Calu3 (cell line): ENCODE data around the gene POMT2. TPM values are rescaled to one million over a fixed set of nuclear protein-coding genes. Genes with fewer than 3 reads are reported as not detected.

Experiments
- BruUV-seq: library from RNA; stranded (reverse); fragments of 400-500 nt; replicated peaks from 2 replicates; lab custom pipeline; 2021; lab: Mats Ljungman, UMichigan
- CTCF ChIA-PET: fragments of 300-600 bp; sonication (Branson Sonifier 250); formaldehyde crosslinking; loops from one replicate; lab custom pipeline; 2022; ENCODE audit warnings: antibody characterized with exemption; lab: Charles Lee
- DNase-seq: peaks from one replicate; pipeline ENCODE4 v3.0.0; 2022
- H3K27ac Mint-ChIP-seq: one replicate; pipeline ENCODE4 v1.8.0; 2022; ENCODE audit warnings: mixed read lengths; ENCODE audit not compliant: unreplicated experiment
- H3K27me3 Mint-ChIP-seq: one replicate; pipeline ENCODE4 v1.8.0; 2022; ENCODE audit warnings: mixed read lengths; ENCODE audit not compliant: unreplicated experiment
- H3K36me3 Mint-ChIP-seq: one replicate; pipeline ENCODE4 v1.8.0; 2022; ENCODE audit warnings: mild to moderate bottlenecking, moderate library complexity, mixed read lengths; ENCODE audit not compliant: insufficient read depth, unreplicated experiment
- H3K4me1 Mint-ChIP-seq: one replicate; pipeline ENCODE4 v1.8.0; 2022; ENCODE audit warnings: mild to moderate bottlenecking, low read depth, mixed read lengths; ENCODE audit not compliant: unreplicated experiment
- H3K4me3 Mint-ChIP-seq: one replicate; pipeline ENCODE4 v1.8.0; 2022; ENCODE audit warnings: mild to moderate bottlenecking, low read depth, moderate library complexity, mixed read lengths; ENCODE audit not compliant: unreplicated experiment
- H3K9me3 Mint-ChIP-seq: one replicate; pipeline ENCODE4 v1.8.0; 2022; ENCODE audit warnings: low read depth, mixed read lengths; ENCODE audit not compliant: unreplicated experiment
- intact Hi-C: fragments of 100-400 bp; cut with micrococcal nuclease; formaldehyde crosslinking; loops from one replicate; pipeline ENCODE4 v1.10.0; 2022; ENCODE audit not compliant: unreplicated experiment
- total RNA-seq: library from RNA; stranded (reverse); gene quantifications from 2 replicates; pipeline ENCODE4 v1.2.3, GENCODE V29; 2022
- TF ChIP-seq, protein P1 (sequence below): fragments of 200-600 bp; IDR thresholded peaks from one replicate; pipeline ENCODE4 v1.8.0; 2022; ENCODE audit warnings: antibody characterized with exemption; ENCODE audit not compliant: unreplicated experiment

Gene POMT2
- total RNA-seq, 1 experiment from 2014 or later = 21.7 TPM

DNA sequence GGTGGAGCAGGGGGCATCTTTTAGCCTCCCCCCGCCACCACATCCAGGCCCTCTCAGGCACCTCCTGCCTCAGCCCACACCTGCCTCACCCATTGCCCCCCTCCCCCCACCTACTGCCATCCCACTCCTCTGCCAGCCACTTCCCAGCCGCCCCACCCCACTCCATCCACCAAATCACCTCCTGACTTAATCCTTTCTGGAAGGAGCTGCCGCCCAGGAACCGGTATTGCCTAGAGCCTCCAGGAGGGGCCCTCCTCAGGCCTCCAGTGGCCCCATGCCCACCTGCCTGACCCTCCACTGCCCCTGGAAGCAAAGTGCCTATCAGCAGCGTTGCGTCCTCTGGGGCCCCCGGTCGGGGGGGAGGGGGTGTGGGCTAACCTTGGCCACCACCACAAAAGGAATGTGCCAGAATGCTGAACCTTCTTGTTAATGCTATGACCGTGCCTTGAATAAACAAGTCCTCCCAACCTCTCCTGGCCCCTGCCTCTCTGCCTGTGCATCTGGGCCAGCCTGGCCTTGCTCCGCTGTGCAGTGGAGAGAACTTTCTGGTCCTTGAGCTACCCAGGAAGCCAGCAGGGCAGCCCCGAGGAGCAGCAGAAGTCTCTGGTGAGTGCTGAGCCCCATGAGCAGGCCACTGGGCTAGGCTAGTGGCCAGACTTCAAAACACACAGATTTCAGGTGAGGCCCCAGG is 61.5 kb downstream of the POMT2 start:
- Mint-ChIP-seq H3K27me3 (peaks cover 82% of the 10 kb centered on the region), H3K4me3 (no peak overlapping the region), H3K36me3 (no peaks in the 10 kb centered on the region), H3K4me1 (no peaks in the 10 kb centered on the region), H3K9me3 (no peaks in the 10 kb centered on the region), H3K27ac (no peak overlapping the region)
- CTCF ChIA-PET = interaction anchor here (1.3 kb wide), 1 partner anchor 10 kb away, joined by 4 read pairs; no protein-coding TSS in a partner anchor
- no peak for DNase-seq
- TF ChIP-seq, protein P1, sequence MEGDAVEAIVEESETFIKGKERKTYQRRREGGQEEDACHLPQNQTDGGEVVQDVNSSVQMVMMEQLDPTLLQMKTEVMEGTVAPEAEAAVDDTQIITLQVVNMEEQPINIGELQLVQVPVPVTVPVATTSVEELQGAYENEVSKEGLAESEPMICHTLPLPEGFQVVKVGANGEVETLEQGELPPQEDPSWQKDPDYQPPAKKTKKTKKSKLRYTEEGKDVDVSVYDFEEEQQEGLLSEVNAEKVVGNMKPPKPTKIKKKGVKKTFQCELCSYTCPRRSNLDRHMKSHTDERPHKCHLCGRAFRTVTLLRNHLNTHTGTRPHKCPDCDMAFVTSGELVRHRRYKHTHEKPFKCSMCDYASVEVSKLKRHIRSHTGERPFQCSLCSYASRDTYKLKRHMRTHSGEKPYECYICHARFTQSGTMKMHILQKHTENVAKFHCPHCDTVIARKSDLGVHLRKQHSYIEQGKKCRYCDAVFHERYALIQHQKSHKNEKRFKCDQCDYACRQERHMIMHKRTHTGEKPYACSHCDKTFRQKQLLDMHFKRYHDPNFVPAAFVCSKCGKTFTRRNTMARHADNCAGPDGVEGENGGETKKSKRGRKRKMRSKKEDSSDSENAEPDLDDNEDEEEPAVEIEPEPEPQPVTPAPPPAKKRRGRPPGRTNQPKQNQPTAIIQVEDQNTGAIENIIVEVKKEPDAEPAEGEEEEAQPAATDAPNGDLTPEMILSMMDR = no peak
- no TSS peak for BruUV-seq
- intact Hi-C loops = no loop called here

DNA sequence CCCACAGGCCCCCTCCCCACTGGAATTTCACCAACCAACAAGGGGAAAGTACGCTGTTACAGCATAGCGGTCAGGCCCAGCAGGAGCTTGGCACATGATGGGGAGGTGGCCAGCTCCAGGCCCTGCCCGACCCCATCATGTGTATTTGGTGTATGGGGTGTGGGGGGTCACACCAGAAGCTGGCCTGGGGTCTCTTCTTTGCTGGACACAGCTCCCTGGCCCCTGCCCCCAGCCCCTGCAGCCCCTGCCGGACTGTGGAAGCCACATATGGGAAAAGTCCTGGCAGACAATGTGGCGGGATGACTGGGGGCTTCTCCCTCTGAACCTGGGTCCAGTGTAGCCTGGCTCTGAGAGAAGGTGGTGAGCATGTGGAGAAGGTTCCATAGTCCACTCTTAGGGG is 62.1 kb downstream of the POMT2 start:
- no peaks in the 10 kb centered on the region for H3K9me3 Mint-ChIP-seq
- H3K4me3 Mint-ChIP-seq = no peak overlapping the region
- no TSS peak for BruUV-seq
- DNase-seq = no peak
- TF ChIP-seq, protein P1 = no peak
- CTCF ChIA-PET = interaction anchor here (1.3 kb wide), 1 partner anchor 9 kb away, joined by 4 read pairs; no protein-coding TSS in a partner anchor
- no peaks in the 10 kb centered on the region for H3K36me3 Mint-ChIP-seq
- peaks cover 82% of the 10 kb centered on the region for H3K27me3 Mint-ChIP-seq
- H3K27ac Mint-ChIP-seq = no peak overlapping the region
- intact Hi-C loops = no loop called here
- no peaks in the 10 kb centered on the region for H3K4me1 Mint-ChIP-seq

DNA sequence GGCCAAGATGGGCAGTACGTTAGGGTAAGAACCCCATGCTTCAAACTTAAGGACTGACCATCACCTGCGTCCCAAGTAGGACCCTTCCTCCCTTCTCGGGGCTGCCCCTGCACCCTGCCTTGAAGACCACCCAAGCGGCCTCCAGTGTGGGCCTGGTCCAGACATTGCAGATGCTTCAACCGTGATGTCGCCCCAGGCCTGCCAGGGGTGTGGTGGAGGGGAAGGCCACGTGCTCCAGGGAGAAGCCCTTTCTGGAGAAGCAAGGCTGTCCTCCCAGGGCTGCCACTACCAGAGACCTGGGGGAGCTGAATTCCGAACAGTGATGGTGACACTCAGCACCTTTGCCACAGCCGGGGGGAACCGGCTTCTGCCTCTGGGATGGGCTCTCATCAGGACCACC is 63.0 kb downstream of the POMT2 start:
- BruUV-seq = no TSS peak
- H3K27ac Mint-ChIP-seq = no peak overlapping the region

DNA sequence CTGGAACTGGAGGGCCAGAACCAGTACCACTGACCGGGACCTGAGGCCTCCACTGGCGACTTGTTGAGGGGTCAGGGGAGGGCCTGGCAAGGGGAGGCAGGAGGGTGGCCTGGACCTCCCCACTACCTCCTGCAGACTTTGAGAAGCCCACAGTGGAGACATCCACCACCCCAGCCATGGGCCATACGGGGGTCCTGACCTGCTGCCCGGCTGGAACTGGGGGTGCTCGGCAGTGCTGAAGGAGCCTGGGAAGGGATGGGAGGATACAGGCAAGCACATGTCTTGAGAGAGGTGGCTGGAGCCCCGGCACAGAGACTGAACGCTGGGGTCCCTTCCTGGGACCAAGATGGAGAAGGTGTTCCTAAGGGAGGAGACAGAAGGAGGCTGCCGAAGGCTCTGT is 64.0 kb downstream of the POMT2 start:
- Mint-ChIP-seq H3K27me3 (peaks cover 82% of the 10 kb centered on the region), H3K4me1 (no peaks in the 10 kb centered on the region), H3K36me3 (no peaks in the 10 kb centered on the region), H3K27ac (no peak overlapping the region), H3K9me3 (no peaks in the 10 kb centered on the region), H3K4me3 (no peak overlapping the region)
- no TSS peak for BruUV-seq
- DNase-seq = no peak
- intact Hi-C loops = no loop called here
- TF ChIP-seq, protein P1 = no peak
- CTCF ChIA-PET = no interaction called here

More for the DNA sequence above, 63.0 kb downstream of the POMT2 start:
- DNase-seq = no peak
- Mint-ChIP-seq H3K9me3 (no peaks in the 10 kb centered on the region), H3K4me3 (no peak overlapping the region), H3K27me3 (peaks cover 82% of the 10 kb centered on the region), H3K36me3 (no peaks in the 10 kb centered on the region), H3K4me1 (no peaks in the 10 kb centered on the region)
- CTCF ChIA-PET = interaction anchor here (1.3 kb wide), 1 partner anchor 8 kb away, joined by 4 read pairs; no protein-coding TSS in a partner anchor
- TF ChIP-seq, protein P1 = no peak
- intact Hi-C loops = no loop called here
